NCI-H774 (cell line): ENCODE data around the gene SPATA18.
"Not testable (repeated sequence)": the region's sequence is repeated elsewhere in the genome, so short reads cannot be mapped to it uniquely, and the experiment has no call there.

Experiments used
- DNase-seq: peaks from one replicate; lab custom pipeline; 2025; lab: John Stamatoyannopoulos, UW

SPATA18 gene

GRCh38 chr4:52052475-52052780 lies 1.3 kb downstream of the SPATA18 start:
- DNase-seq = no peak

- no peak for DNase-seq
Measured at GRCh38 chr4:52054254-52054653, 3.1 kb downstream of the SPATA18 start.

- no peak for DNase-seq
Measured at GRCh38 chr4:52057196-52057595, 6.1 kb downstream of the SPATA18 start.

GRCh38 chr4:52058275-52058674 lies 7.2 kb downstream of the SPATA18 start:
- no peak for DNase-seq

- DNase-seq = no peak
Measured at GRCh38 chr4:52059372-52059771, 8.3 kb downstream of the SPATA18 start.

- DNase-seq = no peak
Measured at GRCh38 chr4:52069571-52069970, 18.5 kb downstream of the SPATA18 start.

- no peak for DNase-seq
Measured at GRCh38 chr4:52071791-52072546, 20.9 kb downstream of the SPATA18 start.

GRCh38 chr4:52076731-52077130 lies 25.6 kb downstream of the SPATA18 start:
- no peak for DNase-seq

GRCh38 chr4:52079659-52080058 lies 28.6 kb downstream of the SPATA18 start:
- no peak for DNase-seq

- no peak for DNase-seq
Measured at GRCh38 chr4:52081216-52081615, 30.1 kb downstream of the SPATA18 start.

GRCh38 chr4:52086425-52086824 lies 35.3 kb downstream of the SPATA18 start:
- DNase-seq = not testable (repeated sequence)

GRCh38 chr4:52091801-52092200 lies 40.7 kb downstream of the SPATA18 start:
- DNase-seq = no peak

- DNase-seq = no peak
Measured at GRCh38 chr4:52093466-52093865, 42.4 kb downstream of the SPATA18 start.

- no peak for DNase-seq
Measured at GRCh38 chr4:52094376-52095145, 43.5 kb downstream of the SPATA18 start.

- DNase-seq = no peak
Measured at GRCh38 chr4:52095374-52095773, 44.3 kb downstream of the SPATA18 start.

- no peak for DNase-seq
Measured at GRCh38 chr4:52096048-52096447, 44.9 kb downstream of the SPATA18 start.

GRCh38 chr4:52098618-52099017 lies 47.5 kb downstream of the SPATA18 start:
- DNase-seq = no peak

- no peak for DNase-seq
Measured at GRCh38 chr4:52099860-52100461, 48.9 kb downstream of the SPATA18 start.

- no peak for DNase-seq
Measured at GRCh38 chr4:52102587-52102986, 51.5 kb downstream of the SPATA18 start.

GRCh38 chr4:52103319-52103718 lies 52.2 kb downstream of the SPATA18 start:
- DNase-seq = no peak

GRCh38 chr4:52105276-52105675 lies 54.2 kb downstream of the SPATA18 start:
- no peak for DNase-seq

GRCh38 chr4:52106191-52106590 lies 55.1 kb downstream of the SPATA18 start:
- no peak for DNase-seq

- DNase-seq = no peak
Measured at GRCh38 chr4:52106660-52107059, 55.6 kb downstream of the SPATA18 start.
